Endothelial cell of hepatic sinusoid (primary cell): Measurements from ENCODE around the gene HDAC4.

Source experiments
- in situ Hi-C: cut with HindIII; loops from 2 replicates; pipeline ENCODE4 v1.10.0; 2017; ENCODE audit warnings: low sequenced_read_pairs

HDAC4 gene

GRCh38 chr2:239399433-239399920 is 1.3 kb downstream of the HDAC4 start:
- in situ Hi-C loops = loop anchor here (5.0 kb wide), 2 partner anchors 33 to 47 kb away; no protein-coding TSS in a partner anchor

- in situ Hi-C loops = loop anchor here (5.0 kb wide), 2 partner anchors 34 to 46 kb away; no protein-coding TSS in a partner anchor
These were observed 2.3 kb downstream of the HDAC4 start for GRCh38 chr2:239398521-239398921.

- in situ Hi-C loops = loop anchor here (5.0 kb wide), 2 partner anchors 34 to 46 kb away; no protein-coding TSS in a partner anchor
These were observed 2.8 kb downstream of the HDAC4 start for GRCh38 chr2:239397931-239398471.

GRCh38 chr2:239396881-239397681 is 3.7 kb downstream of the HDAC4 start:
- in situ Hi-C loops = loop anchor here (5.0 kb wide), 2 partner anchors 35 to 45 kb away; no protein-coding TSS in a partner anchor

- in situ Hi-C loops = loop anchor here (5.0 kb wide), 2 partner anchors 37 to 43 kb away; no protein-coding TSS in a partner anchor
These were observed 5.3 kb downstream of the HDAC4 start for GRCh38 chr2:239395524-239395923.

- in situ Hi-C loops = loop anchor here (5.0 kb wide), 2 partner anchors 37 to 43 kb away; no protein-coding TSS in a partner anchor
These were observed 5.8 kb downstream of the HDAC4 start for GRCh38 chr2:239394978-239395377.

GRCh38 chr2:239394346-239394945 is 6.4 kb downstream of the HDAC4 start:
- in situ Hi-C loops = no loop called here

GRCh38 chr2:239393941-239394340 is 6.9 kb downstream of the HDAC4 start:
- in situ Hi-C loops = no loop called here

GRCh38 chr2:239393388-239393940 is 7.4 kb downstream of the HDAC4 start:
- in situ Hi-C loops = no loop called here

- in situ Hi-C loops = no loop called here
These were observed 8.0 kb downstream of the HDAC4 start for GRCh38 chr2:239392688-239393387.

GRCh38 chr2:239392072-239392357 is 8.8 kb downstream of the HDAC4 start:
- in situ Hi-C loops = no loop called here

GRCh38 chr2:239391286-239392071 is 9.3 kb downstream of the HDAC4 start:
- in situ Hi-C loops = no loop called here

- in situ Hi-C loops = no loop called here
These were observed 10.1 kb downstream of the HDAC4 start for GRCh38 chr2:239390546-239391285.

GRCh38 chr2:239389414-239390329 is 11.1 kb downstream of the HDAC4 start:
- in situ Hi-C loops = no loop called here

GRCh38 chr2:239388236-239389151 is 12.3 kb downstream of the HDAC4 start:
- in situ Hi-C loops = no loop called here

- in situ Hi-C loops = no loop called here
These were observed 13.0 kb downstream of the HDAC4 start for GRCh38 chr2:239387811-239388210.

- in situ Hi-C loops = no loop called here
These were observed 13.9 kb downstream of the HDAC4 start for GRCh38 chr2:239386872-239387445.
